ENCODE data around the gene TGFBR3L.

- no peak for TF ChIP-seq ZNF274 (IDR thresholded peaks at IDR 0.05; ENCODE audit: low read depth, low read length)
- TF ChIP-seq SUZ12 (IDR thresholded peaks at IDR 0.05; ENCODE audit: extremely low read depth, insufficient read depth, insufficient read length) = no peak
Observed at GRCh38 chr19:7940841-7941240, 26.2 kb downstream of the TGFBR3L start.
